ENCODE results near the gene SPRYD3.

Gene SPRYD3

GRCh38 chr12:53056901-53057300 is 22.3 kb downstream of the SPRYD3 start:
- H3K27me3 ChIP-seq (replicated peaks in 2 of 5; ENCODE audit: control insufficient read depth in 4 of 5, insufficient read depth in 5 of 5, low read length in 4 of 5): no peaks in the 10 kb centered on the region
- H3K9me3 ChIP-seq (ENCODE audit: control extremely low read depth in 1 of 5, control insufficient read depth in 4 of 5, insufficient read depth in 2 of 5, low read depth in 1 of 5, low read length in 4 of 5): no peaks in the 10 kb centered on the region
- H3K4me3 ChIP-seq (ENCODE audit: control insufficient read depth in 1 of 7, extremely low read depth in 1 of 7, insufficient read depth in 4 of 7, low read depth in 2 of 7, low read length in 6 of 7): no peak overlapping the region
- H3K36me3 ChIP-seq (ENCODE audit: control insufficient read depth in 4 of 4, insufficient read depth in 4 of 4, low read length in 3 of 4): no peaks in the 10 kb centered on the region
- WGBS (ENCODE audit: insufficient coverage): 100% methylated on average over 7 of the region's 7 CpGs
- peaks cover 0 to 12% (median 8%) of the 10 kb centered on the region in 4 experiments for H3K4me1 ChIP-seq (ENCODE audit: control extremely low read depth in 1 of 4, control insufficient read depth in 4 of 4, insufficient read depth in 4 of 4, low read length in 3 of 4)
- CTCF ChIA-PET: interaction anchor here (1.0 to 4.2 kb wide), 7 partner anchors 10 to 104 kb away, joined by 3 to 23 read pairs (median 4); partner anchors contain the start of gene SOAT2
- no peak overlapping the region for H3K27ac ChIP-seq (ENCODE audit: insufficient read depth in 1 of 2, low read depth in 1 of 2, low read length in 2 of 2, poor library complexity in 1 of 2, severe bottlenecking in 2 of 2)
- POLR2A ChIA-PET: interaction anchor here (0.7 kb wide), 1 partner anchor 13 kb away, joined by 3 read pairs; no protein-coding TSS in a partner anchor
- DNase-seq: no peak

GRCh38 chr12:53056296-53056695 is 22.9 kb downstream of the SPRYD3 start:
- H3K9me3 ChIP-seq (ENCODE audit: control extremely low read depth in 1 of 5, control insufficient read depth in 4 of 5, insufficient read depth in 2 of 5, low read depth in 1 of 5, low read length in 4 of 5): no peaks in the 10 kb centered on the region
- DNase-seq: no peak
- H3K27me3 ChIP-seq (replicated peaks in 2 of 5; ENCODE audit: control insufficient read depth in 4 of 5, insufficient read depth in 5 of 5, low read length in 4 of 5): no peaks in the 10 kb centered on the region
- WGBS (ENCODE audit: insufficient coverage): 88% methylated on average over 3 of the region's 5 CpGs
- CTCF ChIA-PET: interaction anchor here (1.0 to 4.2 kb wide), 5 partner anchors 9 to 47 kb away, joined by 4 to 44 read pairs (median 11); partner anchors contain the start of gene SOAT2
- POLR2A ChIA-PET: interaction anchor here (0.7 kb wide), 1 partner anchor 13 kb away, joined by 3 read pairs; no protein-coding TSS in a partner anchor
- no peak overlapping the region for H3K27ac ChIP-seq (ENCODE audit: insufficient read depth in 1 of 2, low read depth in 1 of 2, low read length in 2 of 2, poor library complexity in 1 of 2, severe bottlenecking in 2 of 2)
- H3K4me3 ChIP-seq (ENCODE audit: control insufficient read depth in 1 of 7, extremely low read depth in 1 of 7, insufficient read depth in 4 of 7, low read depth in 2 of 7, low read length in 6 of 7): no peak overlapping the region
- no peaks in the 10 kb centered on the region for H3K36me3 ChIP-seq (ENCODE audit: control insufficient read depth in 4 of 4, insufficient read depth in 4 of 4, low read length in 3 of 4)
- H3K4me1 ChIP-seq (ENCODE audit: control extremely low read depth in 1 of 4, control insufficient read depth in 4 of 4, insufficient read depth in 4 of 4, low read length in 3 of 4): peaks cover 0 to 12% (median 8%) of the 10 kb centered on the region in 4 experiments

GRCh38 chr12:53055471-53056266 is 23.5 kb downstream of the SPRYD3 start:
- H3K4me3 ChIP-seq (ENCODE audit: control insufficient read depth in 1 of 7, extremely low read depth in 1 of 7, insufficient read depth in 4 of 7, low read depth in 2 of 7, low read length in 6 of 7): no peak overlapping the region
- no peak for DNase-seq
- no peaks in the 10 kb centered on the region for H3K36me3 ChIP-seq (ENCODE audit: control insufficient read depth in 4 of 4, insufficient read depth in 4 of 4, low read length in 3 of 4)
- ChIA-PET CTCF (interaction anchor here (1.0 to 4.2 kb wide), 6 partner anchors 9 to 47 kb away, joined by 3 to 44 read pairs (median 15); partner anchors contain the start of genes IGFBP6 and SOAT2), POLR2A (no interaction called here)
- H3K9me3 ChIP-seq (ENCODE audit: control extremely low read depth in 1 of 5, control insufficient read depth in 4 of 5, insufficient read depth in 2 of 5, low read depth in 1 of 5, low read length in 4 of 5): no peaks in the 10 kb centered on the region
- H3K4me1 ChIP-seq (ENCODE audit: control extremely low read depth in 1 of 4, control insufficient read depth in 4 of 4, insufficient read depth in 4 of 4, low read length in 3 of 4): peaks cover 0 to 12% (median 8%) of the 10 kb centered on the region in 4 experiments
- over 99% methylated on average over 9 of the region's 15 CpGs for WGBS (ENCODE audit: insufficient coverage)
- no peaks in the 10 kb centered on the region for H3K27me3 ChIP-seq (replicated peaks in 2 of 5; ENCODE audit: control insufficient read depth in 4 of 5, insufficient read depth in 5 of 5, low read length in 4 of 5)
- H3K27ac ChIP-seq (ENCODE audit: insufficient read depth in 1 of 2, low read depth in 1 of 2, low read length in 2 of 2, poor library complexity in 1 of 2, severe bottlenecking in 2 of 2): no peak overlapping the region

GRCh38 chr12:53054112-53054878 is 24.9 kb downstream of the SPRYD3 start:
- Histone ChIP-seq H3K36me3 (ENCODE audit: control insufficient read depth in 4 of 4, insufficient read depth in 4 of 4, low read length in 3 of 4) (no peaks in the 10 kb centered on the region), H3K4me3 (ENCODE audit: control insufficient read depth in 1 of 7, extremely low read depth in 1 of 7, insufficient read depth in 4 of 7, low read depth in 2 of 7, low read length in 6 of 7) (peak overlapping the region; percentile 72 to 93 (median 79)), H3K27me3 (replicated peaks in 2 of 5; ENCODE audit: control insufficient read depth in 4 of 5, insufficient read depth in 5 of 5, low read length in 4 of 5) (no peaks in the 10 kb centered on the region), H3K9me3 (ENCODE audit: control extremely low read depth in 1 of 5, control insufficient read depth in 4 of 5, insufficient read depth in 2 of 5, low read depth in 1 of 5, low read length in 4 of 5) (no peaks in the 10 kb centered on the region), H3K27ac (ENCODE audit: insufficient read depth in 1 of 2, low read depth in 1 of 2, low read length in 2 of 2, poor library complexity in 1 of 2, severe bottlenecking in 2 of 2) (peak overlapping the region in 1 of 2 experiments; percentile 25), H3K4me1 (ENCODE audit: control extremely low read depth in 1 of 4, control insufficient read depth in 4 of 4, insufficient read depth in 4 of 4, low read length in 3 of 4) (peaks cover 0 to 18% (median 10%) of the 10 kb centered on the region in 4 experiments)
- 2% methylated on average over 40 of the region's 48 CpGs for WGBS (ENCODE audit: insufficient coverage)
- ChIA-PET POLR2A (interaction anchor here (0.8 kb wide), 1 partner anchor 45 kb away, joined by 3 read pairs; no protein-coding TSS in a partner anchor), CTCF (interaction anchor here (0.7 to 4.2 kb wide), 13 partner anchors 7 to 143 kb away, joined by 3 to 44 read pairs (median 4); partner anchors contain the start of gene SOAT2)
- DNase-seq: peak; percentile 91 to 95 (median 94)

- 90% methylated on average over 4 of the region's 16 CpGs for WGBS (ENCODE audit: insufficient coverage)
- CTCF ChIA-PET: interaction anchor here (0.7 to 4.1 kb wide), 11 partner anchors 9 to 144 kb away, joined by 3 to 44 read pairs (median 4); partner anchors contain the start of gene SOAT2
- Histone ChIP-seq H3K9me3 (ENCODE audit: control extremely low read depth in 1 of 5, control insufficient read depth in 4 of 5, insufficient read depth in 2 of 5, low read depth in 1 of 5, low read length in 4 of 5) (no peaks in the 10 kb centered on the region), H3K4me3 (ENCODE audit: control insufficient read depth in 1 of 7, extremely low read depth in 1 of 7, insufficient read depth in 4 of 7, low read depth in 2 of 7, low read length in 6 of 7) (peak overlapping the region; percentile 72 to 93 (median 79)), H3K36me3 (ENCODE audit: control insufficient read depth in 4 of 4, insufficient read depth in 4 of 4, low read length in 3 of 4) (no peaks in the 10 kb centered on the region), H3K4me1 (ENCODE audit: control extremely low read depth in 1 of 4, control insufficient read depth in 4 of 4, insufficient read depth in 4 of 4, low read length in 3 of 4) (peaks cover 0 to 21% (median 11%) of the 10 kb centered on the region in 4 experiments), H3K27me3 (replicated peaks in 2 of 5; ENCODE audit: control insufficient read depth in 4 of 5, insufficient read depth in 5 of 5, low read length in 4 of 5) (no peaks in the 10 kb centered on the region), H3K27ac (ENCODE audit: insufficient read depth in 1 of 2, low read depth in 1 of 2, low read length in 2 of 2, poor library complexity in 1 of 2, severe bottlenecking in 2 of 2) (no peak overlapping the region)
- POLR2A ChIA-PET: interaction anchor here (0.8 kb wide), 1 partner anchor 46 kb away, joined by 3 read pairs; no protein-coding TSS in a partner anchor
- peak; percentile 39 to 53 (median 47) for DNase-seq
Measured at GRCh38 chr12:53053218-53054111, 25.7 kb downstream of the SPRYD3 start.
